Measurements from ENCODE around the gene PRKN.

DNA sequence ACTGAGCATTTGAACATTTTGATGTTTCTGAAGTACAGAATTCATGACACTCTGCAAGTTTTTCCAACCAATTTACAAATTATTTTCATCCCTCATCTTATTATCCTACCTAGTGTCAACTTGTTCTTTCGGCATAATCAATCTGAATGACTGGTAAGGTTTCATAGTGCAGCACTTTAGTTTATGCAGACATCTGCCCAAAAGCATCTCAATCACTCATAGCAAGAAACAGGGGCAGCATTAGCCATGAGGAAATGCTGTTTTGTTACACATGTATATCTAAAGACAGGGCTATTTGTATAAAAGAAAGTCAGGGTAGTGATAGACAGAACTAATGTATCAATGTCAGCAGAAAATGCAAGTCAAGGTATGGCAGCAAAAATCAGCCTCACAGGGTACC is 1075.6 kb downstream of the PRKN start:
- TF ChIP-seq KDM1A (IDR thresholded peaks at IDR 0.05), result no peak
- TF ChIP-seq, protein P1, sequence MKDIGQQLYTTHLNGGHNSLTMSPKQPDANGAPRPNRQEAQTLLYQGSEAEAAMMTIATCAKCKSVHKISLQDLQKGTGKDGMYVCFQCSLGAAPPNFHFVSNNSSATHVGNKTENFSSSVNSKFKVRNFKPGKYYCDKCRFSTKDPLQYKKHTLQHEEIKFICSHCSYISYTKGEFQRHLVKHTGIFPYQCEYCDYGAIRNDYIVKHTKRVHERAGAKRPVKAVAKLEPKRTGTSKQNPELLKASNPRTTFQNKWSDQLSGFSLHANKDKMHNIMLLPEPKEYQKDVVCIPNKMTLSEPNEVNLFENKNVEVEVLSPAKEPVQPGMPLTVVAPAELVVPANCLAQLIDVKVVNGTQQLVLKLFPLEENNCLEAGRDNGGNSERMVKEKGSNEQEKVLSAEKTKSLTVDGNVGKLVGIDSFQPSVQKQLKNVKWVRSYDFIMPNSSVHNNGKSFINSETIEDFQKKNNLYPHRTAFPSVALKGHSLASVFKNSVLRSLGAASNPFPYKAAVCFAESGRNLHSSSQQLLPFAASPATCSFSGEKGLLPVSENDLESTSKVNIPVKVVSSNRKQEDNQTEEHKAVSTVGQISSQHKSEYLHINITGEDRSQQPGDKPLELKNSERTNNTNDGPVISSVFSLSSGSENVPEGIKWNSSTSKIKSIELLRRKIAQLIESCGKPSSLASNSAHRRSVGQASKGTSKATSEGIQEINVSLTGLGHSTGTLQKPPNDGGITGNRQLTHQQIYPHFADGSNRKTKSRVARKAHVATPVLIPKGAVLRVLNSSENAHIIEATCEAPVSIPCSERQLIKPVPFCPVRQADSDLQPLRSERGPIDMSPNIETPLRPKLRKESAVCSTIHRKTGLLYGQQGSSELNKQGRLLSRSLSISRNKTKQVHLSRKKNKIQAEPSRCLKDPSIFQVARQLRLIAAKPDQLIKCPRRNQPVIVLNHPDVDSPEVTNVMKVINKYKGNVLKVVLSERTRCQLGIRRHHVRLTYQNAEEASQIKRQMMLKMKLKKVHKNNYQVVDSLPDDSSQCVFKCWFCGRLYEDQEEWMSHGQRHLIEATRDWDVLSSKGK (CRISPR knock-in tag; IDR thresholded peaks at IDR 0.05), result no peak
